Activated T-helper 1 cell treated with Interleukin-2 at 50 U/mL for 16 hours (primary cell): ENCODE results near the gene B4GALT1.
A peak's percentile ranks its signal among the peaks of the same experiment; 100 is the strongest.
"Not testable (repeated sequence)": the region's sequence is repeated elsewhere in the genome, so short reads cannot be mapped to it uniquely, and the experiment has no call there.

Source experiments
- DNase-seq: peaks from one replicate; pipeline ENCODE4 v3.0.0-alpha.2; 2020; ENCODE audit warnings: low read depth

Gene B4GALT1

DNA sequence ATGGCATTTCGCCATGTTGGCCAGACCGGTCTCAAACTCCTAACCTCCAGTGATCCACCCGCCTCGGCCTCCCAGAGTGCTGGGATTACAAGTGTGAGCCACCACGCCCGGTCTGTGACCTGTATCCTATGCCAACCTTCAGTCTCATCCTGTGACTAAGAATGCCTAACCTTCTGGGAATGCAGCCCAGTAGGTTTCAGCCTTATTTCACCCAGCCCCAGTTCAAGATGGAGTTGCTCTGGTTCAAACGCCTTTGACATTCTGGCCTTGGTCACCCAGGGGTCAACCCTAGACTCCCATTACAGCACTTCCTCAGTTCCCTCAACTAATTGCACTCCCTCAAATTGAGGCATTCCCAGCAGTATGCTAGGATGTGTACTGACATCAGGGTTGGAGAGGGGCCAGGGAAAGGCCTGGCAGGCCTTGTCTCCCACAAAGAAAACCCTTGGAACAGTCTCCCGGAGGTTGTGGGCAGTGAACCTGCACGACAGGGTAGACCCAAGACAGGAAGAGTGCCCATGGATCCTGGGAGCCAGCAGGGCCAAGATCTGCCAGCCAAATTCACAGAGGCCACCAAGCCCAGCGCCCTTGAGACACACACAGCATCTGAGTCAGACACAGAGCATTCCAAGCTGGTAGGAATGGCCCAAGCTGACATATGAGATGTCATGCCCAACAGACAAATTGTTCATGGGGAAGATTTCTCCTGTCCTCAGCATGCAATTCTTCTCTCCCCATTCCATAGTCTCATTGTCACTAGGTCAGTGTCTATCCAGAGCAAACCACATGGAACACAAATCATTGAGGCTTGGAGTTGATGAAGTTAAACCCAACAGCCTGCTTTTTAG is 65.8 kb downstream of the B4GALT1 start:
- DNase-seq = no peak

GRCh38 chr9:33099754-33100153 is 67.4 kb downstream of the B4GALT1 start:
- no peak for DNase-seq

DNA sequence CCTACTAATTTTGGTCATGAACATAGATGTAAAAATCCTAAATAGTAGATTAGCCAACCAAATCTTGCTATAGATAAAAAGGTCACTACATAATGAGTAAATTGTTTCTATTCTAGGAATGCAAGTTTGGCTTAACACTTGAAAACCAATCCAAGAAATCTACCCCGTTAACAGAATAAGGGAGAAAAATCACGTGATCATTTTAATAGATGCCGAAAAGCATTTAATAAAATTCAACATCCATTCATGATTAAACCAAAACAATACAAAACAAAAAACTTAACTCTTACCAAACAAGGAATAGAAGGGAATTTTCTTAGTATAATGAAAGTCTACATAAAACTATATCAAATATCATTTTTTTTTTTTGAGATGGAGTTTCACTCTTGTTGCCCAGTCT is 69.9 kb downstream of the B4GALT1 start:
- DNase-seq = no peak

DNA sequence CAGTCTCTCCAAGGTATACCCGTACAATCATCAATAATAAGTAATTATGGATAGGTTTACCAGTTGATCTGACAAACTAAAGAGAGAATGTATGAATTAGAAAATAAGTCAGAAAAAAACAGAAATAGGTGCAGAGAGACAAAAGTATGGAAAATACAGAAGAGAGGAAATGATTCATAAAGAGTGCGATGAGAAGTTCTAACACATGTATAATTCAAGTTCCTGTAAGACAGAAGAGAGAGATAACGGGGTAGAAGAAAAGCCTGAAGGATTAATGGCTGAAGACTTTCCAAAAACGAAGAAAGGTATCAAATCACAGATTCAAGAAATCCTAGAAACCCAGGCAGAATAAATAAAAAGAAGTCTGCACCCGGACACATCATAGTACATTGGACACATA is 74.5 kb downstream of the B4GALT1 start:
- no peak for DNase-seq

DNA sequence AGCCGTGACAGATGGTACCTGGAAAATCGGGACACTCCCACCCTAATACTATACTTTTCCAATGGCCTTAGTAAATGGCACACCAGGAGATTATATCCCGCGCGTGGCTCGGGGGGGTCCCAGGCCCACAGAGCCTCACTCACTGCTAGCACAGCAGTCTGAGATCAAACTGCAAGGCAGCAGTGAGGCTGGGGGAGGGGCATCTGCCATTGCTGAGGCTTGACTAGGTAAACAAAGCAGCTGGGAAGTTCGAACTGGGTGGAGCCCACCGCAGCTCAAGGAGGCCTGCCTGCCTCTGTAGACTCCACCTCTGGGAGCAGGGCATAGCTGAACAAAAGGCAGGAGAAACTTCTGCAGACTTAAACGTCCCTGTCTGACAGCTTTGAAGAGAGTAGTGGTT is 81.5 kb downstream of the B4GALT1 start:
- DNase-seq = not testable (repeated sequence)

DNA sequence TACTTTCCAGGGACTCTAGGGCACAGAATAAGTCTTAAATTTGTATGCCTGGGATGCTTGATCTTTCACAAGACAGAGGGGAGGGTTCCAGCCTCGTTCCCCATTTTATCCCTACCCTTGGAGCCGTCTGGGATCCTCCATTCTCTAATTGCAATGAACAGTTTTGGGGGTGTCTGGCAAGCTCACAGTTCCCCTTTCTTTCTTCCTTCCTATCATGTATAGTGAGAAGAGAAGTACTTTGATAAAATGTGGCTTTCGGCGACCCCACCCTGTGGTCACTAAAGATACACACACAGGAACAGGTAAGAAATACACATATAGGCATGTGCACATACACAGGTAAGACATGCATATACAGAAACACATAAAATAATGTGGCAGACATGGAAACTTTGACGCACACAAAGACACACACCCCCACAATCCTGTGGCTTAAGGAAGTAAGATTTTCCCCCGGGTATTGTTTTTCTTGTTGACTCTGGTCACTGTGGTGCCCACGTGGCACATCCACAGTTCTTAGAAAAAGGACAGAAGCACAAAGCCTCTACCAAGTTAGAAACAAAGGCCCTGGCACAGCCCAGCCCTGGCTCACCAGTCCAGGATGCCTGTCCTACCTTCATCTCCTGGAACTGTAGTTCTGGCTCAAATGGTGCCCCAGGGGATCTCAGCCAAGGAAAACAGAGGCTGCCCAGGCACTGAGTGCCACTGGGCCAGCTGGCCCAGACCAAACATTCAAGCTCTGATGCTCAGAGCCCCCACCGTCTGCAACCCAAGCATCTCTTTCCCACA is 84.4 kb downstream of the B4GALT1 start:
- DNase-seq = no peak

DNA sequence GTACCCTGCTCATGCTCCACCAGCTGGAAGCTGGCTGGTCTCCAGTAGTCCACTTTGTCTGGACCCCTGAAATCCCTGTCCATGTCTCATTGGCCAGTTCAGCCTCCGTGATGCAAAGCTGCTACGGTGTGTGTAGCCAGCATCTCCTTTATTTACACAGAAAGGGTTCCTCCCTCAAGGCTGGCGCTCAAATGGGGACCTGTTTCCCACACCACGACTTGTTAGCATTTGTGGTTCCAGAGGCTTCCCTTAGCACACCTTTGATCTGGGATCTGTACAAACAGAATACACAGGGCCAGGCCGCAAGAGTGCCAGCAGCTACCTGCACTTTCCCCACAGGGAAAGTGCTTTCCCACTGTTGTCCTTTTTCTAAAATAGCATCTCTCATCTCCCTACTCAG is 85.0 kb downstream of the B4GALT1 start:
- DNase-seq = no peak

DNA sequence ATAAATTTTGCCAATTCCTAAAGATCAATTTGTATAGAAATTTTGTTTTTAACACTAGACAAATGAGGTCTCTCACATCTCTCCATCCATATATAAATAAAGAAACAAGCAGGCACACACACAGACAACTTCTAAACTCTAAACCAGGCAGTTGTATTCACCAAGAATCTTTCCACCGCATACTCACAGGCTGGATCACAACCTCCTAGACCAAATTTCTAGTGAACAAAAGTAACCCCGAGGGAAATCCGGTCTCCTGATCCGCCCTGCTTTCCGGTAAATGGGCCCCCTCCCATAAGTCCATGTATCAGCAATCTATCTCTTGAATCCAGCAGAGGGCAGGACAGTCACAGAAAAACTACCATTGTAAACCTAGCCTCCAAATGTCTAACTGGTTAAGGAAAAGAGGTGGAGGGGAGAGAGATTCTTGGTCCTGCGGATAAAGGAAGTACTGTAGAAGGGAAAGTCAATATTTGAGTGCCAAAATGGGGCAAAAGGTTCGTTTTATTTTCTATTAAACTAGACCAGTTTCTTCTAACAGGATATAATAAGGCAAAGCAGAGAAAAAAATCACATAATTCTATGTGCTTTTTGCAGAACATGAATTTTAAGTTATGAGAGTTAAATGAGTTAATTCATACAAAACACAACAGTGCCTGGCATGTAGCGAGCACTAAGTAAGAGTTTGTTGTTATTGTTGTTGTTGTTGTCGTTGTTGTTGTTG is 85.8 kb downstream of the B4GALT1 start:
- peak; percentile 27 for DNase-seq

DNA sequence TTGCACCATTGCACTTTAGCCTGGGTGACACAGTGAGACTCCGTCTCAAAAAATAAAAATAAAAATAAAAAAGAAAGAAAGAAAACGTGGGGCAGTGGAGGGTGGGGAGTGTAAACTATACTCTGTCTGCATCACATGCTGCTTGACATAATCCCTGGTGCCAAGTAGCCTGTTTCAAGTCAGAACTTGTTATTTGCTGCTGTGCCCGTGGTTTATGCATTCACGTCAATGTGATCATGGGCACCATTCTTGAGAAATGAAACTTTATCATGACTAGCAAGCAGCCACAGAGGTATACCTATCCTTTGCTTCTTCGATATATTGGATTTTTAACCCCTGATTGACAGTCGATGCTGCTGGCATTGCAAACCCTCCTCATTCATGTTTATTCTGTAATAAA is 86.6 kb downstream of the B4GALT1 start:
- DNase-seq = no peak

DNA sequence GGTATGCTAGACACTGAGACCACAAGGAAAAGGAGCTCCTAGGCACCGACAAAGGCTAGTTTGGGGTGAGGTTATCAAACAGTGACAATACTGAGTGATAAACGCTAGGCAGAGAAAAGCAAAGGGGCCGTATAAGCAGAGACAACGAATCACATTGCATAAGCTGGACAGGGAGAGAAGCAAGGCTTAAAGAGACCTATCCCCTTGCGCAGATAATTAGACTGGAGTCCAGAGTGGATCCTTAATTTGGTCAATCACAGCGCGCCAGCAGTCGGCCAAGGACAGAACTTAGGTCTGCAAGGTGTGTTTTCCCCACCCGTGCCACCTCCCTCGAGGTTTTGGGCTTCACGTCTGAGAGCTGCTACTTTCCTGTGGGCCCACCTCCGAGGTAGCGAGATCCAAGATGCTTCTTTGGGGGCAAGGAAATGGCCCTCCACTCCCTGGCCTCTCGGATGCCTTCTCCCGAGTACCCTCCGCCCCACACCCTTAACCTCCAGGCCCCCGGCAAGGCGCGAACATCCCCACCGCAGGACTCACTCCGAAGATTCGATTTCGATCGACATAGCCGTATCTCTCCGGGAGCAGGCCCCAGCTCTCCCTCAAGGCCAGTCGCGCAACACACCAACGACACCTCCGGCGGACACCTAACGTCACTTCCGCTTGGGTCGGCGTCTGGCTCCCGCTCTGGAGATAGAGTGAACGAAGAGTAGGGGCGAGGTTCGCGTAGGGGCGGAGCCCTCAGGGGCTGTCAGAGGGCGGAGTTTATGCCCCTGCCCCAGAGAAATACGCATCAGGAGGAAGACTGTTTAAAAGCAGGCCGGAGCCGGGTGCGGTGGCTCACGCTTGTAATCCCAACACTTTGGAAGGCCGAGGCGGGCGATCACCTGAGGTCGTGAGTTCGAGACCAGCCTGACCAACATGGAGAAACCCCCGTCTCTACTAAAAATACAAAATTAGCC is 90.8 kb downstream of the B4GALT1 start, which contains the start of gene SMU1:
Gene SMU1 (minus strand): TSS at position 629 of the 959 bp plus-strand sequence. CDS start 66 bp downstream, at position 563.
- DNase-seq = peak; percentile 91

GRCh38 chr9:33068991-33069390 is 98.1 kb downstream of the B4GALT1 start:
- DNase-seq = no peak

- no peak for DNase-seq
These were observed 101.7 kb downstream of the B4GALT1 start for GRCh38 chr9:33065157-33066076.
